Neural cell (in vitro differentiated cells): Measurements from ENCODE around the gene GNRH2. TPM values are rescaled to one million over a fixed set of nuclear protein-coding genes. Genes with fewer than 3 reads are reported as not detected.
A peak's percentile ranks its signal among the peaks of the same experiment; 100 is the strongest.

Experiments
- H2AFZ ChIP-seq: fragments of 200-600, 300-800 bp; sonication (generic), shearing (Covaris generic); 2 replicates; pipeline ENCODE4 v1.6.0; 2014; ENCODE audit warnings: low read depth, mild to moderate bottlenecking, antibody characterized with exemption, low read length, moderate library complexity
- H3F3A ChIP-seq: fragments of 200-600 bp; shearing (Covaris generic); 2 replicates; pipeline ENCODE4 v1.6.1; 2016; ENCODE audit warnings: mild to moderate bottlenecking, moderate library complexity, mixed read lengths, antibody characterized with exemption, low read length; ENCODE audit not compliant: insufficient read depth, poor library complexity, severe bottlenecking
- H3K27ac ChIP-seq: fragments of 200-600, 300-800 bp; sonication (generic), shearing (Covaris generic); 2 replicates; pipeline ENCODE4 v1.5.1; 2014; ENCODE audit warnings: mild to moderate bottlenecking, low read length, moderate library complexity
- H3K27me3 ChIP-seq: fragments of 300-800, 200-600 bp; sonication (generic), shearing (Covaris generic); 2 replicates; pipeline ENCODE4 v1.6.0; 2014; ENCODE audit warnings: mild to moderate bottlenecking, low read depth, low read length, moderate library complexity; ENCODE audit not compliant: insufficient read depth
- H3K36me3 ChIP-seq: fragments of 300-800, 200-600 bp; sonication (generic), shearing (Covaris generic); 2 replicates; pipeline ENCODE4 v1.5.1; 2014; ENCODE audit warnings: mild to moderate bottlenecking, antibody characterized with exemption, low read length, moderate library complexity; ENCODE audit not compliant: insufficient read depth
- H3K4me2 ChIP-seq: fragments of 300-800, 200-600 bp; sonication (generic), shearing (Covaris generic); 2 replicates; pipeline ENCODE4 v1.6.0; 2014; ENCODE audit warnings: mild to moderate bottlenecking, low read length
- H3K4me3 ChIP-seq: fragments of 300-800, 200-600 bp; sonication (generic), shearing (Covaris generic); 2 replicates; pipeline ENCODE4 v1.5.1; 2014; ENCODE audit warnings: mild to moderate bottlenecking, low read length, moderate library complexity
- H3K79me2 ChIP-seq: fragments of 200-600 bp; shearing (Covaris generic); replicated peaks from 2 replicates; pipeline ENCODE4 v1.6.0; 2014; ENCODE audit warnings: mild to moderate bottlenecking, low read length, moderate library complexity; ENCODE audit not compliant: insufficient read depth
- H3K9ac ChIP-seq: fragments of 300-800, 200-600 bp; sonication (generic), shearing (Covaris generic); 2 replicates; pipeline ENCODE4 v1.6.1; 2016; ENCODE audit warnings: mild to moderate bottlenecking, low read length, mixed read lengths
- H3K9me2 ChIP-seq: fragments of 200-600 bp; shearing (Covaris generic); 2 replicates; pipeline ENCODE4 v1.6.1; 2016; ENCODE audit warnings: mild to moderate bottlenecking, low read length, mixed read lengths; ENCODE audit not compliant: insufficient read depth
- H3K9me3 ChIP-seq: fragments of 200-600, 300-800 bp; sonication (generic), shearing (Covaris generic); 2 replicates; pipeline ENCODE4 v1.6.1; 2016; ENCODE audit warnings: mild to moderate bottlenecking, mixed run types, low read length, moderate library complexity, mixed read lengths
- H4K20me1 ChIP-seq: fragments of 200-600 bp; shearing (Covaris generic); 2 replicates; pipeline ENCODE4 v1.6.1; 2016; ENCODE audit warnings: mild to moderate bottlenecking, mixed run types; ENCODE audit not compliant: insufficient read depth
- CTCF ChIP-seq: fragments of 450-650 bp; IDR thresholded peaks from 2 replicates; pipeline ENCODE4 v1.5.1; 2014; ENCODE audit warnings: antibody characterized with exemption, mild to moderate bottlenecking, moderate library complexity; ENCODE audit not compliant: poor library complexity, severe bottlenecking
- EP300 ChIP-seq: fragments of 450-650 bp; conservative IDR thresholded peaks from 2 replicates; pipeline ENCODE4 v1.6.1; 2014; ENCODE audit warnings: antibody characterized with exemption, mild to moderate bottlenecking, moderate library complexity; ENCODE audit not compliant: poor library complexity, severe bottlenecking
- EZH2 ChIP-seq: fragments of 200-600, 300-800 bp; shearing (Covaris generic), sonication (generic); IDR thresholded peaks from 2 replicates; pipeline ENCODE4 v1.6.1; 2014; ENCODE audit warnings: antibody characterized with exemption, low read length, borderline replicate concordance, mild to moderate bottlenecking; ENCODE audit not compliant: insufficient read depth, poor library complexity, severe bottlenecking
- MXI1 ChIP-seq: fragments of 450-650 bp; conservative IDR thresholded peaks from 2 replicates; pipeline ENCODE4 v1.6.1; 2014; ENCODE audit warnings: antibody characterized with exemption, mild to moderate bottlenecking; ENCODE audit not compliant: poor library complexity, severe bottlenecking
- POLR2AphosphoS5 ChIP-seq: IDR thresholded peaks from 2 replicates; pipeline ENCODE4 v1.6.1; 2012
- RAD21 ChIP-seq: fragments of 450-650 bp; conservative IDR thresholded peaks from 2 replicates; pipeline ENCODE4 v1.6.1; 2014; ENCODE audit warnings: antibody characterized with exemption, mild to moderate bottlenecking, moderate library complexity
- REST ChIP-seq: IDR thresholded peaks from 2 replicates; pipeline ENCODE4 v1.6.1; 2012; ENCODE audit warnings: borderline replicate concordance
- SMC3 ChIP-seq: fragments of 450-650 bp; conservative IDR thresholded peaks from 2 replicates; pipeline ENCODE4 v1.6.1; 2014; ENCODE audit warnings: antibody characterized with exemption, mild to moderate bottlenecking, moderate library complexity; ENCODE audit not compliant: poor library complexity
- TAF1 ChIP-seq: IDR thresholded peaks from 2 replicates; pipeline ENCODE4 v1.6.1; 2012; ENCODE audit warnings: low read depth
- polyA plus RNA-seq: library from polyadenylated mRNA; depleted of rRNA; stranded (reverse); fragments of >200 nt; gene quantifications from 2 replicates; pipeline ENCODE4 v1.2.3, GENCODE V29; 2014

GNRH2 gene
- polyA plus RNA-seq, 1 donor from 2014 or later: 1.9 TPM

GRCh38 chr20:3047486-3048419 is 4.3 kb downstream of the GNRH2 start:
- Histone ChIP-seq H3K9ac (no peak overlapping the region), H3F3A (no peaks in the 10 kb centered on the region), H3K9me3 (no peaks in the 10 kb centered on the region), H3K4me2 (peak overlapping the region; percentile 39), H3K27me3 (no peaks in the 10 kb centered on the region), H3K27ac (no peak overlapping the region), H3K4me3 (peak overlapping the region; percentile 89), H3K36me3 (no peaks in the 10 kb centered on the region), H4K20me1 (no peaks in the 10 kb centered on the region), H3K79me2 (peaks cover 6% of the 10 kb centered on the region), H3K9me2 (no peaks in the 10 kb centered on the region), H2AFZ (no peak overlapping the region)
- TF ChIP-seq EP300 (no peak), SMC3 (no peak), EZH2 (no peak), REST (no peak), TAF1 (no peak), RAD21 (no peak), MXI1 (no peak), CTCF (no peak), POLR2AphosphoS5 (no peak)

- H3K27ac ChIP-seq: no peak overlapping the region
Measured at GRCh38 chr20:3051385-3052019, 8.1 kb downstream of the GNRH2 start.

More at GRCh38 chr20:3051385-3052019, 8.1 kb downstream of the GNRH2 start:
- Histone ChIP-seq H3K9ac (no peak overlapping the region), H3K9me2 (no peaks in the 10 kb centered on the region), H3K36me3 (no peaks in the 10 kb centered on the region), H2AFZ (no peak overlapping the region), H3K27me3 (no peaks in the 10 kb centered on the region), H3F3A (no peaks in the 10 kb centered on the region), H3K79me2 (peaks cover 6% of the 10 kb centered on the region), H3K4me2 (no peak overlapping the region), H3K4me3 (no peak overlapping the region), H4K20me1 (no peaks in the 10 kb centered on the region), H3K9me3 (no peaks in the 10 kb centered on the region)
- TF ChIP-seq REST (no peak), TAF1 (no peak), EP300 (no peak), SMC3 (no peak), EZH2 (no peak), MXI1 (no peak), RAD21 (no peak), CTCF (no peak), POLR2AphosphoS5 (no peak)
